ENCODE results near the gene ATXN1.
A peak's percentile ranks its signal among the peaks of the same experiment; 100 is the strongest.

The ATXN1 gene

GRCh38 chr6:16743664-16744210 lies 17.5 kb downstream of the ATXN1 start:
- DNase-seq (ENCODE audit: low read depth in 2 of 2), result no peak

- no peak for DNase-seq (ENCODE audit: low read depth in 2 of 2)
These were observed 19.1 kb downstream of the ATXN1 start for GRCh38 chr6:16742116-16742515.

- DNase-seq (ENCODE audit: low read depth in 2 of 2), result no peak
These were observed 19.9 kb downstream of the ATXN1 start for GRCh38 chr6:16741112-16742016.

- DNase-seq (ENCODE audit: low read depth in 2 of 2), result no peak
These were observed 21.2 kb downstream of the ATXN1 start for GRCh38 chr6:16740097-16740496.

GRCh38 chr6:16739329-16739801 lies 21.9 kb downstream of the ATXN1 start:
- no peak for DNase-seq (ENCODE audit: low read depth in 2 of 2)

- DNase-seq (ENCODE audit: low read depth in 2 of 2), result no peak
These were observed 23.3 kb downstream of the ATXN1 start for GRCh38 chr6:16737925-16738324.

GRCh38 chr6:16736856-16737775 lies 24.1 kb downstream of the ATXN1 start:
- DNase-seq (ENCODE audit: low read depth in 2 of 2), result no peak

GRCh38 chr6:16735014-16735413 lies 26.2 kb downstream of the ATXN1 start:
- DNase-seq (ENCODE audit: low read depth in 2 of 2), result no peak

GRCh38 chr6:16733085-16733484 lies 28.2 kb downstream of the ATXN1 start:
- no peak for DNase-seq (ENCODE audit: low read depth in 2 of 2)

GRCh38 chr6:16731478-16732051 lies 29.7 kb downstream of the ATXN1 start:
- DNase-seq (ENCODE audit: low read depth in 2 of 2), result peak in 1 of 2 donors; percentile 35

GRCh38 chr6:16730738-16731477 lies 30.4 kb downstream of the ATXN1 start:
- no peak for DNase-seq (ENCODE audit: low read depth in 2 of 2)

GRCh38 chr6:16729744-16730143 lies 31.5 kb downstream of the ATXN1 start:
- DNase-seq (ENCODE audit: low read depth in 2 of 2), result no peak

- no peak for DNase-seq (ENCODE audit: low read depth in 2 of 2)
These were observed 32.0 kb downstream of the ATXN1 start for GRCh38 chr6:16729183-16729691.

- no peak for DNase-seq (ENCODE audit: low read depth in 2 of 2)
These were observed 32.6 kb downstream of the ATXN1 start for GRCh38 chr6:16728513-16729182.

GRCh38 chr6:16727996-16728395 lies 33.3 kb downstream of the ATXN1 start:
- DNase-seq (ENCODE audit: low read depth in 2 of 2), result no peak

- no peak for DNase-seq (ENCODE audit: low read depth in 2 of 2)
These were observed 36.0 kb downstream of the ATXN1 start for GRCh38 chr6:16725145-16725864.

GRCh38 chr6:16723826-16724225 lies 37.4 kb downstream of the ATXN1 start:
- no peak for DNase-seq (ENCODE audit: low read depth in 2 of 2)

- DNase-seq (ENCODE audit: low read depth in 2 of 2), result no peak
These were observed 37.9 kb downstream of the ATXN1 start for GRCh38 chr6:16723402-16723801.

GRCh38 chr6:16722630-16723029 lies 38.6 kb downstream of the ATXN1 start:
- DNase-seq (ENCODE audit: low read depth in 2 of 2), result no peak

GRCh38 chr6:16721977-16722376 lies 39.3 kb downstream of the ATXN1 start:
- DNase-seq (ENCODE audit: low read depth in 2 of 2), result no peak
